Activated B cell treated with CpG ODN at 0.5 μM for 24 hours (primary cell): Measurements from ENCODE around the gene BTBD9. TPM values are rescaled to one million over a fixed set of nuclear protein-coding genes. Genes with fewer than 3 reads are reported as not detected.

Experiments
- ATAC-seq: fragments of 200-7000 bp; cut with Tn5 transposase; one replicate; pipeline ENCODE4 v1.10.0; 2021; ENCODE audit warnings: low read depth, mild to moderate bottlenecking, moderate library complexity
- CTCF ChIA-PET: fragments of 350-600 bp; sonication (Branson Sonifier 250); formaldehyde crosslinking; loops from one replicate; lab custom pipeline; 2021; ENCODE audit warnings: antibody characterized with exemption; lab: Charles Lee
- POLR2A ChIA-PET: fragments of 350-600 bp; sonication (Branson Sonifier 250); formaldehyde crosslinking; loops from one replicate; lab custom pipeline; 2021; ENCODE audit warnings: antibody characterized with exemption; lab: Charles Lee
- DNase-seq: peaks from one replicate; pipeline ENCODE4 v3.0.0; 2022
- H3K27ac Mint-ChIP-seq: one replicate; pipeline ENCODE4 v1.8.0; 2020; ENCODE audit warnings: mixed read lengths
- H3K27me3 Mint-ChIP-seq: one replicate; pipeline ENCODE4 v1.8.0; 2021; ENCODE audit warnings: mixed read lengths
- H3K36me3 Mint-ChIP-seq: one replicate; pipeline ENCODE4 v1.8.0; 2021; ENCODE audit warnings: low read depth, mixed read lengths
- H3K4me1 Mint-ChIP-seq: one replicate; pipeline ENCODE4 v1.8.0; 2021; ENCODE audit warnings: mixed read lengths
- H3K4me3 Mint-ChIP-seq: one replicate; pipeline ENCODE4 v1.8.0; 2020; ENCODE audit warnings: mild to moderate bottlenecking, mixed read lengths
- H3K9me3 Mint-ChIP-seq: one replicate; pipeline ENCODE4 v1.8.0; 2020; ENCODE audit warnings: mixed read lengths
- CTCF ChIP-seq: fragments of 200-600 bp; IDR thresholded peaks from one replicate; pipeline ENCODE4 v1.8.0; 2022; ENCODE audit warnings: antibody characterized with exemption, mild to moderate bottlenecking
- intact Hi-C: fragments of 100-400 bp; cut with micrococcal nuclease; formaldehyde crosslinking; loops from one replicate; pipeline ENCODE4 v1.15.1; 2024
- total RNA-seq: library from RNA; stranded (reverse); gene quantifications from 2 replicates; pipeline ENCODE4 v1.2.3, GENCODE V29; 2022

BTBD9 gene
- total RNA-seq, 1 donor from 2014 or later = 25.7 TPM

GRCh38 chr6:38504996-38505395 is 134.7 kb downstream of the BTBD9 start:
- ChIA-PET POLR2A (interaction anchor here (0.7 kb wide), 1 partner anchor 1122 kb away, joined by 3 read pairs; no protein-coding TSS in a partner anchor), CTCF (interaction anchor here (1.5 kb wide), 1 partner anchor 11 kb away, joined by 3 read pairs; no protein-coding TSS in a partner anchor)
- peaks cover 1% of the 10 kb centered on the region for H3K36me3 Mint-ChIP-seq
- H3K27ac Mint-ChIP-seq = no peak overlapping the region
- no peak for DNase-seq
- no peak for ATAC-seq
- no peak overlapping the region for H3K4me3 Mint-ChIP-seq
- H3K4me1 Mint-ChIP-seq = no peaks in the 10 kb centered on the region
- no peaks in the 10 kb centered on the region for H3K27me3 Mint-ChIP-seq
- no peaks in the 10 kb centered on the region for H3K9me3 Mint-ChIP-seq
- intact Hi-C loops = no loop called here
- TF ChIP-seq CTCF = no peak

- H3K4me3 Mint-ChIP-seq = no peak overlapping the region
- no peaks in the 10 kb centered on the region for H3K9me3 Mint-ChIP-seq
- no peak for DNase-seq
- H3K27me3 Mint-ChIP-seq = no peaks in the 10 kb centered on the region
- ATAC-seq = no peak
- TF ChIP-seq CTCF = no peak
- intact Hi-C loops = no loop called here
- ChIA-PET POLR2A (no interaction called here), CTCF (interaction anchor here (1.3 to 1.5 kb wide), 2 partner anchors 10 to 66 kb away, joined by 3 read pairs; no protein-coding TSS in a partner anchor)
- H3K36me3 Mint-ChIP-seq = no peaks in the 10 kb centered on the region
- H3K4me1 Mint-ChIP-seq = no peaks in the 10 kb centered on the region
- no peak overlapping the region for H3K27ac Mint-ChIP-seq
Measured at GRCh38 chr6:38503960-38504682, 135.6 kb downstream of the BTBD9 start.

GRCh38 chr6:38503032-38503773 is 136.5 kb downstream of the BTBD9 start:
- H3K27me3 Mint-ChIP-seq = no peaks in the 10 kb centered on the region
- DNase-seq (no peak), ATAC-seq (no peak)
- H3K4me1 Mint-ChIP-seq = no peaks in the 10 kb centered on the region
- no peak overlapping the region for H3K4me3 Mint-ChIP-seq
- POLR2A ChIA-PET = no interaction called here
- TF ChIP-seq CTCF = no peak
- CTCF ChIA-PET = interaction anchor here (1.1 to 1.3 kb wide), 2 partner anchors 9 to 67 kb away, joined by 3 to 5 read pairs; no protein-coding TSS in a partner anchor
- no peaks in the 10 kb centered on the region for H3K36me3 Mint-ChIP-seq
- no peaks in the 10 kb centered on the region for H3K9me3 Mint-ChIP-seq
- no peak overlapping the region for H3K27ac Mint-ChIP-seq
- intact Hi-C loops = no loop called here

- CTCF ChIA-PET = interaction anchor here (1.0 to 1.1 kb wide), 2 partner anchors 8 to 62 kb away, joined by 3 to 5 read pairs; no protein-coding TSS in a partner anchor
- POLR2A ChIA-PET = no interaction called here
- no peak for ATAC-seq
Measured at GRCh38 chr6:38502423-38502822, 137.3 kb downstream of the BTBD9 start.

More at GRCh38 chr6:38502423-38502822, 137.3 kb downstream of the BTBD9 start:
- Mint-ChIP-seq H3K36me3 (no peaks in the 10 kb centered on the region), H3K27ac (no peak overlapping the region), H3K27me3 (no peaks in the 10 kb centered on the region), H3K9me3 (no peaks in the 10 kb centered on the region), H3K4me1 (no peaks in the 10 kb centered on the region), H3K4me3 (no peak overlapping the region)
- intact Hi-C loops = no loop called here
- TF ChIP-seq CTCF = no peak
- DNase-seq = no peak
